Sigmoid colon (tissue), 4 donors: ENCODE measurements around the gene CAMTA1.

Experiments
- CTCF ChIP-seq, 4 experiments: fragments of 450-650 bp in 3 of 4; fragments of 200-600 bp in 1 of 4; IDR thresholded peaks; one replicate each; pipeline ENCODE4 v1.5.1; 2016 to 2019; ENCODE audit warnings: antibody characterized with exemption in 4 of 4, mild to moderate bottlenecking in 3 of 4, moderate library complexity in 2 of 4
- EP300 ChIP-seq, 4 donors: sonication (generic); formaldehyde crosslinking; IDR thresholded peaks; one replicate each; pipeline ENCODE4 v1.6.1; 2017; ENCODE audit warnings: antibody characterized with exemption in 4 of 4
- POLR2A ChIP-seq, 2 donors: fragments of 450-650 bp; IDR thresholded peaks; one replicate each; pipeline ENCODE4 v1.6.1; 2016; ENCODE audit warnings: antibody characterized with exemption in 2 of 2, mild to moderate bottlenecking in 2 of 2, moderate library complexity in 2 of 2
- POLR2AphosphoS5 ChIP-seq, 4 donors: sonication (generic); formaldehyde crosslinking; IDR thresholded peaks; one replicate each; pipeline ENCODE4 v1.6.1; 2017; ENCODE audit warnings: antibody characterized with exemption in 4 of 4

GRCh38 chr1:7624791-7625355, 839.6 kb downstream of the CAMTA1 start:
- TF ChIP-seq CTCF (IDR thresholded peaks at IDR 0.05) (no peak), EP300 (IDR thresholded peaks at IDR 0.05) (no peak), POLR2A (IDR thresholded peaks at IDR 0.05) (no peak), POLR2AphosphoS5 (IDR thresholded peaks at IDR 0.05) (no peak)
